Activated CD8-positive, alpha-beta memory T cell treated with anti-CD3 and anti-CD28 coated beads, Interleukin-2, amount 50 U/mL, for 1 hour (primary cell): ENCODE measurements around the gene TBCCD1.
"Not testable (repeated sequence)": the region's sequence is repeated elsewhere in the genome, so short reads cannot be mapped to it uniquely, and the experiment has no call there.

Source experiments
- DNase-seq: peaks from one replicate; pipeline ENCODE4 v3.0.0-alpha.2; 2020; ENCODE audit errors: extremely low read depth

TBCCD1 gene

GRCh38 chr3:186594591-186595113 is 27.5 kb upstream of the TBCCD1 start:
- DNase-seq: no peak

GRCh38 chr3:186593862-186594261 is 26.7 kb upstream of the TBCCD1 start:
- no peak for DNase-seq

- DNase-seq: no peak
Measured at GRCh38 chr3:186592682-186593081, 25.5 kb upstream of the TBCCD1 start.

- DNase-seq: no peak
Measured at GRCh38 chr3:186590580-186591295, 23.6 kb upstream of the TBCCD1 start.

GRCh38 chr3:186589856-186590579 is 22.9 kb upstream of the TBCCD1 start:
- DNase-seq: no peak

GRCh38 chr3:186589121-186589520 is 22.0 kb upstream of the TBCCD1 start:
- DNase-seq: no peak

- DNase-seq: no peak
Measured at GRCh38 chr3:186588632-186589031, 21.5 kb upstream of the TBCCD1 start.

- DNase-seq: no peak
Measured at GRCh38 chr3:186587183-186587582, 20.0 kb upstream of the TBCCD1 start.

GRCh38 chr3:186586245-186586644 is 19.1 kb upstream of the TBCCD1 start:
- DNase-seq: not testable (repeated sequence)

GRCh38 chr3:186583831-186584230 is 16.7 kb upstream of the TBCCD1 start:
- no peak for DNase-seq

GRCh38 chr3:186582541-186582940 is 15.4 kb upstream of the TBCCD1 start:
- DNase-seq: no peak

GRCh38 chr3:186580785-186581184 is 13.6 kb upstream of the TBCCD1 start:
- no peak for DNase-seq

GRCh38 chr3:186577521-186577920 is 10.4 kb upstream of the TBCCD1 start:
- no peak for DNase-seq

- DNase-seq: no peak
Measured at GRCh38 chr3:186571644-186572013, 4.5 kb upstream of the TBCCD1 start.

- DNase-seq: no peak
Measured at GRCh38 chr3:186570941-186571643, 4.0 kb upstream of the TBCCD1 start.

- DNase-seq: peak; percentile 97
Measured at GRCh38 chr3:186570096-186570940, 3.2 kb upstream of the TBCCD1 start, which contains the start of gene DNAJB11. TSS of gene DNAJB11 (plus strand) at chr3:186570720. CDS start at chr3:186570898, 178 bp downstream.

GRCh38 chr3:186569779-186570095 is 2.6 kb upstream of the TBCCD1 start:
- DNase-seq: no peak

- not testable (repeated sequence) for DNase-seq
Measured at GRCh38 chr3:186569361-186569760, 2.2 kb upstream of the TBCCD1 start.

- no peak for DNase-seq
Measured at GRCh38 chr3:186566772-186567071, 417 bp downstream of the TBCCD1 start.

GRCh38 chr3:186564586-186564985 is 2.6 kb downstream of the TBCCD1 start:
- DNase-seq: no peak

- DNase-seq: no peak
Measured at GRCh38 chr3:186552408-186553031, 14.6 kb downstream of the TBCCD1 start.
